GM10248 (cell line): ENCODE measurements around the gene SLC16A7.

ENCODE experiments used
- CTCF ChIA-PET: fragments of 300-600 bp; sonication (Branson Sonifier 250); formaldehyde crosslinking; extraction: SDS; loops from one replicate; lab custom pipeline; 2021; ENCODE audit warnings: antibody characterized with exemption; lab: Yijun Ruan, JAX
- POLR2A ChIA-PET: fragments of 350-650 bp; sonication (Branson Sonifier 250); formaldehyde crosslinking; extraction: SDS; loops from one replicate; lab custom pipeline; 2020; ENCODE audit warnings: antibody characterized with exemption; lab: Yijun Ruan, JAX
- DNase-seq: peaks from one replicate; pipeline ENCODE4 v3.0.0; 2012; ENCODE audit errors: extremely low spot score
- CTCF ChIP-seq: IDR thresholded peaks from 2 replicates; pipeline ENCODE4 v1.5.1; 2012; ENCODE audit warnings: mild to moderate bottlenecking, low read depth; ENCODE audit errors: extremely low read depth, missing control alignments, control extremely low read depth

SLC16A7 gene

GRCh38 chr12:59833408-59833807 is 237.6 kb downstream of the SLC16A7 start:
- TF ChIP-seq CTCF, result no peak
- POLR2A ChIA-PET, result no interaction called here
- no peak for DNase-seq
- CTCF ChIA-PET, result interaction anchor here (0.8 to 1.5 kb wide), 4 partner anchors 10 to 430 kb away, joined by 3 to 8 read pairs (median 4); no protein-coding TSS in a partner anchor

GRCh38 chr12:59834659-59835474 is 239.0 kb downstream of the SLC16A7 start:
- POLR2A ChIA-PET, result no interaction called here
- peak; percentile 10 for DNase-seq
- CTCF ChIA-PET, result interaction anchor here (0.7 to 1.9 kb wide), 19 partner anchors 10 to 443 kb away, joined by 3 to 14 read pairs (median 4); no protein-coding TSS in a partner anchor
- TF ChIP-seq CTCF, result peak; percentile 43
